Measurements from ENCODE around the gene TTC19. TPM values are rescaled to one million over a fixed set of nuclear protein-coding genes. Genes with fewer than 3 reads are reported as not detected.

TTC19 gene
- total RNA-seq (2022; extraction: Qiagen RNA extraction; ENCODE audit: low read depth): 42.9 to 55.1 TPM (median 52.2 TPM) in 5 replicates

GRCh38 chr17:15999141-15999973 is at the start of gene TTC19, which contains the start of gene ZSWIM7:
Gene TTC19 (plus strand): TSS chr17:15999824. CDS start chr17:15999849, 25 bp downstream.
Gene ZSWIM7 (minus strand): TSS chr17:15999704. CDS start chr17:15999594, 110 bp downstream.

Other genes with a start within 250 kb of the TTC19 start
- gene ADORA2B, start 54.7 kb upstream of the TTC19 start, total RNA-seq (2022; extraction: Qiagen RNA extraction; ENCODE audit: low read depth): 8.6 to 16.1 TPM (median 14.2 TPM) in 5 replicates
- 42.3 to 48.4 TPM (median 47.7 TPM) in 5 replicates for gene ZSWIM7, start 120 bp upstream of the TTC19 start, total RNA-seq (2022; extraction: Qiagen RNA extraction; ENCODE audit: low read depth)
- 65.7 to 86.9 TPM (median 83.9 TPM) in 5 replicates for gene NCOR1, start 215.7 kb downstream of the TTC19 start, total RNA-seq (2022; extraction: Qiagen RNA extraction; ENCODE audit: low read depth)
- 10.7 to 19.9 TPM (median 15.4 TPM) in 5 replicates for gene PIGL, start 217.4 kb downstream of the TTC19 start, total RNA-seq (2022; extraction: Qiagen RNA extraction; ENCODE audit: low read depth)